Endothelial cell of umbilical vein (primary cell): Measurements from ENCODE around the gene EDEM3. TPM values are rescaled to one million over a fixed set of nuclear protein-coding genes. Genes with fewer than 3 reads are reported as not detected.

ENCODE experiments used
- BruUV-seq: library from RNA; stranded (reverse); fragments of 400-500 nt; replicated peaks from 2 replicates; lab custom pipeline; 2021; lab: Mats Ljungman, UMichigan
- CTCF ChIA-PET: fragments of 300-600, 350-600 bp; sonication (Branson Sonifier 250); formaldehyde crosslinking; loops from one replicate; lab custom pipeline; 2021; ENCODE audit warnings: antibody characterized with exemption, inconsistent platforms; lab: Charles Lee
- POLR2A ChIA-PET: fragments of 300-600, 350-600 bp; sonication (Branson Sonifier 250); formaldehyde crosslinking; loops from one replicate; lab custom pipeline; 2021; ENCODE audit warnings: antibody characterized with exemption, inconsistent platforms; lab: Charles Lee
- DNase-seq: peaks from one replicate; pipeline ENCODE4 v3.0.0-alpha.2; 2011; ENCODE audit warnings: low read depth, low spot score
- FAIRE-seq: peaks from 2 replicates; lab custom pipeline; 2011; peaks lifted over from hg19 to GRCh38; lab: Jason Lieb, UNC
- H2AFZ ChIP-seq: 2 replicates; pipeline ENCODE4 v1.6.0; 2012; ENCODE audit warnings: low read depth, low read length, control low read depth, inconsistent platforms
- H3K27ac ChIP-seq: 2 replicates; pipeline ENCODE4 v1.5.1; 2011; ENCODE audit warnings: low read depth, mild to moderate bottlenecking, control low read depth, low read length, moderate library complexity; ENCODE audit not compliant: insufficient read depth
- H3K27me3 ChIP-seq, 2 experiments: 2 replicates each; pipeline versions ENCODE4 v1.6.0 to v1.6.1; 2011; ENCODE audit warnings: low read length in 2 of 2, mixed read lengths in 1 of 2; ENCODE audit not compliant: control insufficient read depth in 2 of 2, insufficient read depth in 2 of 2
- H3K36me3 ChIP-seq, 2 experiments: 2 replicates in 1 of 2; 3 replicates in 1 of 2; pipeline ENCODE4 v1.5.1; 2011; ENCODE audit warnings: low read length in 2 of 2, mild to moderate bottlenecking in 1 of 2, moderate library complexity in 1 of 2; ENCODE audit not compliant: control insufficient read depth in 2 of 2, insufficient read depth in 2 of 2; ENCODE audit errors: extremely low read depth in 1 of 2
- H3K4me1 ChIP-seq: 3 replicates; pipeline ENCODE4 v1.5.1; 2011; ENCODE audit warnings: mild to moderate bottlenecking, low read length; ENCODE audit not compliant: control insufficient read depth, insufficient read depth; ENCODE audit errors: extremely low read depth
- H3K4me2 ChIP-seq: 2 replicates; pipeline ENCODE4 v1.6.1; 2011; ENCODE audit warnings: low read length, control low read depth, mixed read lengths; ENCODE audit not compliant: insufficient read depth
- H3K4me3 ChIP-seq, 3 experiments: fragments of 200-600 bp in 1 of 3; sonication (generic), shearing (Covaris generic) in 1 of 3; replicated peaks in 1 of 3; 2 replicates each; pipeline ENCODE4 v1.5.1; 2011 to 2016; ENCODE audit warnings: control low read depth in 3 of 3, low read length in 3 of 3, mild to moderate bottlenecking in 2 of 3, inconsistent platforms in 1 of 3, low read depth in 1 of 3, moderate library complexity in 1 of 3; ENCODE audit not compliant: insufficient read depth in 1 of 3
- H3K79me2 ChIP-seq: 2 replicates; pipeline ENCODE4 v1.6.0; 2012; ENCODE audit warnings: low read length, inconsistent platforms; ENCODE audit not compliant: control insufficient read depth, insufficient read depth
- H3K9ac ChIP-seq: replicated peaks from 2 replicates; pipeline ENCODE3; 2011; ENCODE audit warnings: low read length, control low read depth; ENCODE audit not compliant: insufficient read depth; ENCODE audit errors: extremely low read depth
- H3K9me1 ChIP-seq: replicated peaks from 3 replicates; pipeline ENCODE4 v1.6.0; 2011; ENCODE audit warnings: mild to moderate bottlenecking, low read length; ENCODE audit not compliant: control insufficient read depth, insufficient read depth; ENCODE audit errors: extremely low read depth
- H3K9me3 ChIP-seq: replicated peaks from 2 replicates; pipeline ENCODE4 v1.5.1; 2012; ENCODE audit warnings: low read length, inconsistent platforms; ENCODE audit not compliant: control insufficient read depth, insufficient read depth
- H4K20me1 ChIP-seq: replicated peaks from 2 replicates; pipeline ENCODE3; 2011; ENCODE audit warnings: mild to moderate bottlenecking, low read length; ENCODE audit not compliant: control insufficient read depth, insufficient read depth; ENCODE audit errors: extremely low read depth
- EZH2 ChIP-seq: IDR thresholded peaks from 2 replicates; pipeline ENCODE4 v1.6.1; 2012; ENCODE audit warnings: borderline replicate concordance, low read depth, mild to moderate bottlenecking, moderate library complexity, low read length, inconsistent platforms; ENCODE audit not compliant: severe bottlenecking
- FOS ChIP-seq: IDR thresholded peaks from 2 replicates; pipeline ENCODE4 v1.6.1; 2011; ENCODE audit warnings: mild to moderate bottlenecking, low read length, moderate library complexity, borderline replicate concordance; ENCODE audit not compliant: insufficient read depth
- GATA2 ChIP-seq: IDR thresholded peaks from 2 replicates; pipeline ENCODE4 v1.7.0; 2011; ENCODE audit warnings: low read depth, mild to moderate bottlenecking, moderate library complexity, mixed read lengths, low read length; ENCODE audit not compliant: insufficient read length, insufficient read depth
- JUN ChIP-seq: IDR thresholded peaks from 2 replicates; pipeline ENCODE4 v1.6.1; 2011; ENCODE audit warnings: borderline replicate concordance, low read depth; ENCODE audit not compliant: insufficient read length, insufficient read depth
- MYC ChIP-seq: IDR thresholded peaks from one replicate; pipeline ENCODE4 v1.6.1; 2011; ENCODE audit warnings: mild to moderate bottlenecking, low read depth, low read length
- POLR2A ChIP-seq: IDR thresholded peaks from 2 replicates; pipeline ENCODE4 v1.6.1; 2012; ENCODE audit warnings: low read depth, mild to moderate bottlenecking, control low read depth, low read length
- POLR2AphosphoS5 ChIP-seq: IDR thresholded peaks from 2 replicates; pipeline ENCODE4 v1.6.1; 2012; ENCODE audit warnings: low read depth, mild to moderate bottlenecking, control low read depth, low read length, moderate library complexity; ENCODE audit not compliant: insufficient read depth
- dilution Hi-C: fragments of 300-500 bp; cut with MboI; formaldehyde crosslinking; loops from one replicate; pipeline ENCODE4 v1.15.0; 2019; ENCODE audit warnings: low sequenced_read_pairs; ENCODE audit not compliant: extremely low pct_ligation_motif_present
- intact Hi-C: fragments of 100-400 bp; cut with micrococcal nuclease; formaldehyde crosslinking; loops from one replicate; pipeline ENCODE4 v1.10.0; 2022
- polyA plus RNA-seq, 4 experiments: library from polyadenylated mRNA; depleted of rRNA in 3 of 4; stranded (reverse) in 3 of 4; unstranded in 1 of 4; fragments of >200 nt; gene quantifications; 2 replicates each; pipeline versions ENCODE4 v1.2.1 to v1.2.3, GENCODE V29; 2011 to 2012; ENCODE audit warnings: missing spikeins in 1 of 4
- total RNA-seq: library from RNA; stranded (reverse); gene quantifications from 2 replicates; pipeline ENCODE4 v1.2.3, GENCODE V29; 2021
- TF ChIP-seq, protein P1 (sequence below): IDR thresholded peaks from 2 replicates; pipeline ENCODE4 v1.6.1; 2011; ENCODE audit not compliant: insufficient read depth, insufficient read length
- TF ChIP-seq, protein P2 (sequence below), 2 donors: IDR thresholded peaks; 1 replicate in 1 of 2; 2 replicates in 1 of 2; pipeline ENCODE4 v1.5.1; 2011; ENCODE audit warnings: low read length in 2 of 2, mild to moderate bottlenecking in 2 of 2, moderate library complexity in 2 of 2, control low read depth in 1 of 2, inconsistent platforms in 1 of 2, low read depth in 1 of 2; ENCODE audit not compliant: insufficient read depth in 1 of 2; ENCODE audit errors: extremely low read depth in 1 of 2

Gene EDEM3
- total and polyA plus RNA-seq, 2 donors (not counting 3 experiments of a cell fraction or from before 2014, with no cell fraction given): 6.6 to 26.3 TPM

DNA sequence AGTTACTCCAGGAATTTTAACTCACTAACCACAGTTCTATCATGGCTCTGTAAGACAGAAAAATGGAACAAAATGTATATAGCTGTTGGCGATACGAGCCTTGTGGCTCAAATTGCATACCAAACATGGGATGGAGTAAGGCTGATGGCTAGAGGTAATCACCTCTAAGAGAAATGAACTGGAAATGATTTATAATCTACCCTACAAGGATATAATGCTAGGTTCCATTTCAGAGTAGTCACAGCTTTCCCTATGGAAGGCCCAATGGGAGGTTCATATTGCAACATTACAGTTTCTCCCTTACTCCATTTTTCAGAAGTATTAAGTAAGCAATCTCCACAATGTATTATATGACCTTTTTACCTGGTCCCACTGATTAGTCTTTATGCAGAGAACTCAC is 61.6 kb downstream of the EDEM3 start:
- FAIRE-seq: no peak
- peaks cover 4 to 7% of the 10 kb centered on the region in 2 experiments for H3K36me3 ChIP-seq

More for the DNA sequence above, 61.6 kb downstream of the EDEM3 start:
- Histone ChIP-seq H3K27ac (no peak overlapping the region), H3K9me1 (no peaks in the 10 kb centered on the region), H3K4me3 (no peak overlapping the region), H3K4me1 (no peaks in the 10 kb centered on the region), H4K20me1 (no peaks in the 10 kb centered on the region), H3K9me3 (no peaks in the 10 kb centered on the region), H3K79me2 (no peaks in the 10 kb centered on the region), H3K9ac (no peak overlapping the region), H2AFZ (no peak overlapping the region), H3K4me2 (no peak overlapping the region), H3K27me3 (no peaks in the 10 kb centered on the region)
- CTCF ChIA-PET: interaction anchor here (1.2 to 3.2 kb wide), 11 partner anchors 7 to 777 kb away, joined by 3 to 20 read pairs (median 8); no protein-coding TSS in a partner anchor
- TF ChIP-seq, protein P1, sequence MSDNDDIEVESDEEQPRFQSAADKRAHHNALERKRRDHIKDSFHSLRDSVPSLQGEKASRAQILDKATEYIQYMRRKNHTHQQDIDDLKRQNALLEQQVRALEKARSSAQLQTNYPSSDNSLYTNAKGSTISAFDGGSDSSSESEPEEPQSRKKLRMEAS: no peak
- TF ChIP-seq FOS: no peak
- no peak for TF ChIP-seq EZH2
- no peak for TF ChIP-seq JUN
- no peak for TF ChIP-seq POLR2AphosphoS5
- no peak for TF ChIP-seq GATA2
- TF ChIP-seq POLR2A: no peak
- no peak for TF ChIP-seq MYC
- TF ChIP-seq, protein P2, sequence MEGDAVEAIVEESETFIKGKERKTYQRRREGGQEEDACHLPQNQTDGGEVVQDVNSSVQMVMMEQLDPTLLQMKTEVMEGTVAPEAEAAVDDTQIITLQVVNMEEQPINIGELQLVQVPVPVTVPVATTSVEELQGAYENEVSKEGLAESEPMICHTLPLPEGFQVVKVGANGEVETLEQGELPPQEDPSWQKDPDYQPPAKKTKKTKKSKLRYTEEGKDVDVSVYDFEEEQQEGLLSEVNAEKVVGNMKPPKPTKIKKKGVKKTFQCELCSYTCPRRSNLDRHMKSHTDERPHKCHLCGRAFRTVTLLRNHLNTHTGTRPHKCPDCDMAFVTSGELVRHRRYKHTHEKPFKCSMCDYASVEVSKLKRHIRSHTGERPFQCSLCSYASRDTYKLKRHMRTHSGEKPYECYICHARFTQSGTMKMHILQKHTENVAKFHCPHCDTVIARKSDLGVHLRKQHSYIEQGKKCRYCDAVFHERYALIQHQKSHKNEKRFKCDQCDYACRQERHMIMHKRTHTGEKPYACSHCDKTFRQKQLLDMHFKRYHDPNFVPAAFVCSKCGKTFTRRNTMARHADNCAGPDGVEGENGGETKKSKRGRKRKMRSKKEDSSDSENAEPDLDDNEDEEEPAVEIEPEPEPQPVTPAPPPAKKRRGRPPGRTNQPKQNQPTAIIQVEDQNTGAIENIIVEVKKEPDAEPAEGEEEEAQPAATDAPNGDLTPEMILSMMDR (IDR thresholded peaks at IDR 0.05; ENCODE audit: extremely low read depth in 1 of 2, insufficient read depth in 1 of 2, low read depth in 1 of 2, low read length in 2 of 2): no peak
- DNase-seq: no peak
- POLR2A ChIA-PET: interaction anchor here (0.7 kb wide), 1 partner anchor 450 kb away, joined by 3 read pairs; no protein-coding TSS in a partner anchor
- dilution Hi-C loops: no loop called here
- intact Hi-C loops: no loop called here
- BruUV-seq: no TSS peak
